ENCODE data around the gene RAB11FIP4.

Gene RAB11FIP4

GRCh38 chr17:31572341-31572740 is 180.9 kb downstream of the RAB11FIP4 start:
- DNase-seq: no peak

- DNase-seq: no peak
Measured at GRCh38 chr17:31573047-31573446, 181.6 kb downstream of the RAB11FIP4 start.

GRCh38 chr17:31573861-31574260 is 182.4 kb downstream of the RAB11FIP4 start:
- DNase-seq: no peak

GRCh38 chr17:31574458-31574857 is 183.0 kb downstream of the RAB11FIP4 start:
- no peak for DNase-seq

- DNase-seq: no peak
Measured at GRCh38 chr17:31575043-31575442, 183.6 kb downstream of the RAB11FIP4 start.

GRCh38 chr17:31579265-31579664 is 187.8 kb downstream of the RAB11FIP4 start:
- no peak for DNase-seq

- DNase-seq: no peak
Measured at GRCh38 chr17:31580316-31580705, 188.8 kb downstream of the RAB11FIP4 start.

GRCh38 chr17:31580706-31581490 is 189.4 kb downstream of the RAB11FIP4 start:
- DNase-seq: no peak

GRCh38 chr17:31581491-31581890 is 190.0 kb downstream of the RAB11FIP4 start:
- DNase-seq: no peak

GRCh38 chr17:31582151-31582907 is 190.9 kb downstream of the RAB11FIP4 start:
- no peak for DNase-seq

- no peak for DNase-seq
Measured at GRCh38 chr17:31583772-31584356, 192.4 kb downstream of the RAB11FIP4 start.

- DNase-seq: no peak
Measured at GRCh38 chr17:31584438-31585279, 193.2 kb downstream of the RAB11FIP4 start.

- no peak for DNase-seq
Measured at GRCh38 chr17:31585280-31585630, 193.8 kb downstream of the RAB11FIP4 start.

- DNase-seq: no peak
Measured at GRCh38 chr17:31586946-31587345, 195.5 kb downstream of the RAB11FIP4 start.

GRCh38 chr17:31587462-31587861 is 196.0 kb downstream of the RAB11FIP4 start:
- no peak for DNase-seq

Data from CD4-positive, alpha-beta T cell treated with Interleukin-6 for 4 hours (primary cell).